Right lobe of liver (tissue), 6 donors: Measurements from ENCODE around the gene TSPAN2. TPM values are rescaled to one million over a fixed set of nuclear protein-coding genes. Genes with fewer than 3 reads are reported as not detected.

ENCODE experiments used
- ATAC-seq, 4 donors: fragments of 200-7000 bp; cut with Tn5 transposase; one replicate each; pipeline ENCODE4 v1.9.1; 2020; ENCODE audit warnings: mild to moderate bottlenecking in 4 of 4, moderate library complexity in 4 of 4
- DNase-seq, 3 donors: peaks; one replicate each; pipeline ENCODE4 v3.0.0-alpha.2; 2020
- H3K27ac ChIP-seq, 3 donors: fragments of 200-600 bp; one replicate each; pipeline ENCODE4 v1.8.0; 2022
- H3K27me3 ChIP-seq, 2 donors: fragments of 200-600 bp; one replicate each; pipeline ENCODE4 v1.8.0; 2022
- H3K36me3 ChIP-seq, 4 donors: fragments of 200-600 bp; sonication (generic) in 1 of 4; one replicate each; pipeline versions ENCODE4 v1.5.1 to v1.8.0; 2017 to 2022; ENCODE audit warnings: control low read depth in 1 of 4
- H3K4me1 ChIP-seq, 4 donors: fragments of 200-600 bp; sonication (generic) in 1 of 4; one replicate each; pipeline versions ENCODE4 v1.5.1 to v1.8.0; 2017 to 2022; ENCODE audit warnings: control low read depth in 1 of 4
- H3K4me3 ChIP-seq, 3 donors: fragments of 200-600 bp; one replicate each; pipeline ENCODE4 v1.8.0; 2022
- H3K9me3 ChIP-seq, 4 donors: fragments of 200-600 bp; sonication (generic) in 1 of 4; one replicate each; pipeline versions ENCODE4 v1.5.1 to v1.8.0; 2017 to 2022; ENCODE audit warnings: control low read depth in 1 of 4
- POLR2A ChIP-seq: fragments of 450-650 bp; IDR thresholded peaks from one replicate; pipeline ENCODE4 v1.6.1; 2017; ENCODE audit warnings: antibody characterized with exemption, mild to moderate bottlenecking
- WGBS: methylation state at CpG from one replicate; pipeline ENCODE4 v1.1.6; 2018; ENCODE audit warnings: low coverage, low lambda C conversion rate; ENCODE audit not compliant: insufficient coverage; ENCODE audit errors: missing lambda C conversion rate; 5-methylcytosine and 5-hydroxymethylcytosine counted together
- intact Hi-C, 2 donors: fragments of 100-400 bp; cut with DNase I; formaldehyde crosslinking; loops; one replicate each; pipeline versions ENCODE4 v1.11.2 to v1.14.1; 2022
- total RNA-seq, 6 experiments: library from RNA; depleted of rRNA in 2 of 6; stranded (reverse); fragments of >200 nt in 2 of 6; fragmentation: NEBNext Ultra II Directional in 3 of 6; extraction: Animal tissue kit (Norgen Biotek cat#: 25700) in 3 of 6; gene quantifications; one replicate each; pipeline versions ENCODE4 v1.1.0 to v1.2.4, GENCODE V29; 2016 to 2023
- TF ChIP-seq, protein P1 (sequence below), 4 donors: fragments of 200-600 bp in 3 of 4; fragments of 450-650 bp in 1 of 4; IDR thresholded peaks; one replicate each; pipeline versions ENCODE4 v1.5.1 to v1.8.0; 2016 to 2022; ENCODE audit warnings: antibody characterized with exemption in 4 of 4, mild to moderate bottlenecking in 2 of 4
- donor health status: DM: no; HTN: yes; CAD: no.
- donor health status: DM: no; HTN: no; CAD: no.
- donor health status: DM: no; HTN: no; CAD: no.
- donor health status: DM: no; HTN: yes; CAD: no.
- donor health status: DM: no; HTN: yes; CAD: no.

Gene TSPAN2
- total RNA-seq, 6 experiments from 2014 or later = 0.35 to 0.55 (median 0.42) TPM; not detected in 2

DNA sequence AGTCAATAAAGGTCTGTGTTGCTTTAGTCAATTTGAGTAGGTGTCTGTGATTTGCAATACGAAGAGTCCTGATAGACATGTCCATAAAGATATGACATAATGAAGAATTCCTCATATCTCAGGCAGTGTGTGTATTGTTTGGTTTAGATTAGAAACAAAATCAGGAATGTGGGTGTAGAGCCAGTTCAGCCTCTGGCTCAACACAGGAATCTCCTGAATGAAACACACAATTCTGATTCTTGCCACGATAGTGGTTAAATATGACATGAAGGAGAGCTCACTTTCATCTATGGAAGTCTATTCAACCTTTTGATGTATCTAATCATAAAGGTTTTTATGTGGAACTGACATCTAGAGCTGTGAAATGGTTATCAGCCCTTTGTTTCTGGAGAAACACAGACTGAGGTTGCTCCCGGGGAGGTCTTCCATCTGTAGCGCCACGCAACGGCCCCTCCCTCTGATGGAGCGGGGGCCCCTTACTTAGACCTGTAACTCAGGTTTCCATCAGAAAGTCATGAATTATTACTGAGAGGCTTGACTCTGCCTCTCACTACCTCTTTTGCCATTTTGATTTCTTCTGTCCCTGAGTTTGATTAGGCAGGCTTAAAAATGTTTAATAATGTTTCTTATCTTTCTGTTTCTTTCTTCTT is 19.5 kb downstream of the TSPAN2 start:
- no peak for TF ChIP-seq POLR2A
- TF ChIP-seq, protein P1, sequence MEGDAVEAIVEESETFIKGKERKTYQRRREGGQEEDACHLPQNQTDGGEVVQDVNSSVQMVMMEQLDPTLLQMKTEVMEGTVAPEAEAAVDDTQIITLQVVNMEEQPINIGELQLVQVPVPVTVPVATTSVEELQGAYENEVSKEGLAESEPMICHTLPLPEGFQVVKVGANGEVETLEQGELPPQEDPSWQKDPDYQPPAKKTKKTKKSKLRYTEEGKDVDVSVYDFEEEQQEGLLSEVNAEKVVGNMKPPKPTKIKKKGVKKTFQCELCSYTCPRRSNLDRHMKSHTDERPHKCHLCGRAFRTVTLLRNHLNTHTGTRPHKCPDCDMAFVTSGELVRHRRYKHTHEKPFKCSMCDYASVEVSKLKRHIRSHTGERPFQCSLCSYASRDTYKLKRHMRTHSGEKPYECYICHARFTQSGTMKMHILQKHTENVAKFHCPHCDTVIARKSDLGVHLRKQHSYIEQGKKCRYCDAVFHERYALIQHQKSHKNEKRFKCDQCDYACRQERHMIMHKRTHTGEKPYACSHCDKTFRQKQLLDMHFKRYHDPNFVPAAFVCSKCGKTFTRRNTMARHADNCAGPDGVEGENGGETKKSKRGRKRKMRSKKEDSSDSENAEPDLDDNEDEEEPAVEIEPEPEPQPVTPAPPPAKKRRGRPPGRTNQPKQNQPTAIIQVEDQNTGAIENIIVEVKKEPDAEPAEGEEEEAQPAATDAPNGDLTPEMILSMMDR (IDR thresholded peaks at IDR 0.05) = no peak
- Histone ChIP-seq H3K27me3 (no peaks in the 10 kb centered on the region), H3K4me1 (no peaks in the 10 kb centered on the region), H3K36me3 (no peaks in the 10 kb centered on the region), H3K9me3 (no peaks in the 10 kb centered on the region), H3K4me3 (no peak overlapping the region), H3K27ac (no peak overlapping the region)
- no peak for ATAC-seq
- intact Hi-C loops = no loop called here
- DNase-seq = no peak
- WGBS = 78% methylated on average over 2 of the region's 7 CpGs

DNA sequence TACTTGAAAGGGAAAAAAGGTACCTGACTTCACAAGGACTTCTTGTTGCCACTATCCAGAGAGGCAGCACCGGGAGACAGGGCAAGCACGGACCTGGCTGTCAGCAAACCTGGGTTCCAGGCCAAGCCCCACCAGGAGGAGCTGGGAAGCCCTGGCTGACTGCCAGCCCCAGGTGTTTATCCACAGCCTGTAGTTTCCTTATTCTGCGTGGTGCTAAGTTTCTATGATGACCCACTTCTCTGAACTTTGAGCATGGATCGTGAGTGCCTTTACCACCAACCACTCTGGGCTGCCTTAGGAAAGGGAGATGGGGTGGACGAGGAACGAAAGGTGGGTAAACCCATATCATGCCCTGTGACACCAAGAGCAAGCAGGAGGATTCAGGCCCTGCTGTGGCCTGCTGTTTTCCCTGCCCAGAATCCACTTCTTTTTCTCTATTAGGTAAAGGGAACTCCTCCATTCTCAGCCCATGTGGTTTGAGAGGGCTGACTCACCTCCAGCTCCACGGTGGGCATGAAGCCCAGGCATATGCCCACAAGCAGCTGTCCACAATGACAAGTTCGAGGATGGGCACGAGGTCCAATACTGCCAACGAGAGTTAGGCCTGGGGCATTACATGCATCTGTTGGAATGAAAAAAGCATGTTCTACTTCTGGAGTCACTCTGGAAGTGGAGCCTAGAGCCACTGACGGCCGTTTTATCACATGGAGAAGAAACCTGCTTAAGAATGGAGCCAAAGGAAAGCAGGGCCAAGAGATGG is 20.3 kb downstream of the TSPAN2 start:
- Histone ChIP-seq H3K27ac (no peak overlapping the region), H3K4me3 (no peak overlapping the region), H3K9me3 (no peaks in the 10 kb centered on the region), H3K4me1 (no peaks in the 10 kb centered on the region), H3K36me3 (no peaks in the 10 kb centered on the region), H3K27me3 (no peaks in the 10 kb centered on the region)
- DNase-seq (no peak), ATAC-seq (no peak)
- intact Hi-C loops = no loop called here
- 61% methylated on average over 8 of the region's 12 CpGs for WGBS
- TF ChIP-seq POLR2A = no peak
- TF ChIP-seq, protein P1 (IDR thresholded peaks at IDR 0.05) = no peak

DNA sequence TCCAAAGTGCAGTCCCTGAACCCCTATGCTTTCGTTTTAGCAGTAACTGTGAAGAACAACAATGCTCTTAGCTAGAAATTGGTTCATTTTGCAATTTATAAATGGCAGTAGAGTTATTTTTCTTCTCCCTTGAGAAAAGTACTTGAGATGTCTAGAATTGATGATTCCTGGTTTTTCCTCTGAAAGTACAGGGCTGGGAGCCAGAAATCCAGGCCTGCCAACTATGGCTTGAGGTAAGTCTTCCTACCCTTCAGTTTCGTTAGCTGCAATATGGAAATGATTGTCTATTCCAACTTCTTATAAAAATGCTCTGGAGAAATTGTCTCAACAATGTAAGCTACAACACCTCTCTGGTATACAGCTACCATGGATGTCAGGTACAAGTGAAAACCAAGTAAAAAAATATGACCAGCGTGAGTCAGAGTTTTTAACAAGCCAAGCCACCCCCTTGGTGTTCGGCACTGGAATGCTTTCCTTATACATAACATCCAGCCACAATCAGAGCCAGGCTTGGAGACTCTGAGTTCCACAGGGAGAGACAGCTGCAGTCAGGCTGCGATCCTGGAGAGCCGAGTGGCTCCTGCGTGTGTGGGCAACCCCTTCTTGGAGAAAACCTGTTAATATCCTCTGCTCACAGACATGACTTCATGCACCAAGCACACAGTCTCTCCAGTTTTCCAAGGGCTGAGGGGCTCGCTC is 22.0 kb downstream of the TSPAN2 start:
- H3K4me1 ChIP-seq = no peaks in the 10 kb centered on the region
- DNase-seq (no peak), ATAC-seq (no peak)
- intact Hi-C loops = no loop called here
- H3K4me3 ChIP-seq = no peak overlapping the region
- H3K36me3 ChIP-seq = no peaks in the 10 kb centered on the region
- 74% methylated on average over 6 of the region's 8 CpGs for WGBS
- no peaks in the 10 kb centered on the region for H3K27me3 ChIP-seq
- H3K27ac ChIP-seq = no peak overlapping the region
- no peak for TF ChIP-seq POLR2A
- TF ChIP-seq, protein P1 (IDR thresholded peaks at IDR 0.05) = no peak
- no peaks in the 10 kb centered on the region for H3K9me3 ChIP-seq

DNA sequence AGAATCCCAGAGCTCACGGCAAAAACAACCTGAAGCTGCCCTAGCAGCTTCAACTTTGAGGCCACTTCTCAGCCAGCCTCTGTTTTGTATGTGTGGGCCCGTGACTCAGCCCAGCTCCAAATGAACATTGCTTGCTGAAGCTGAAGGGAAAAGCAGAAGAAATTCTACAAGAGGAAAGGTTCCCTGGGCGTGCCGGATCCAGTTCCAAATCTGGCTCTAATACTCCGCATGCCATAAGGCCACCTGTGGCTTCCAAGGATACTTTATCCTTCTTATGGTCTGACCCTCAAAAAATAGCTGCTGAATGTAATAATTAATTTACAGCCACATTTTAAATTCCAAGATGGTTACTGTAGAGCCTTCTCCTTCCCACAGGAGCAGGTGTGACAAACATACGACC is 24.3 kb downstream of the TSPAN2 start:
- no peaks in the 10 kb centered on the region for H3K27me3 ChIP-seq
- no peaks in the 10 kb centered on the region for H3K36me3 ChIP-seq
- no peak for TF ChIP-seq POLR2A
- TF ChIP-seq, protein P1 (IDR thresholded peaks at IDR 0.05) = no peak
- intact Hi-C loops = no loop called here
- DNase-seq (no peak), ATAC-seq (no peak)
- H3K9me3 ChIP-seq = no peaks in the 10 kb centered on the region
- H3K4me3 ChIP-seq = no peak overlapping the region
- no peaks in the 10 kb centered on the region for H3K4me1 ChIP-seq
- WGBS = 84% methylated on average over 5 of the region's 6 CpGs
- no peak overlapping the region for H3K27ac ChIP-seq
